PC-3 (cell line): ENCODE data around the gene EFL1. TPM values are rescaled to one million over a fixed set of nuclear protein-coding genes. Genes with fewer than 3 reads are reported as not detected.

Experiments used
- ATAC-seq: fragments of 200-7000 bp; cut with Tn5 transposase; 2 replicates; pipeline ENCODE4 v1.9.1; 2020; ENCODE audit warnings: mild to moderate bottlenecking, moderate library complexity
- BruUV-seq: library from RNA; stranded (reverse); fragments of 400-500 nt; replicated peaks from 2 replicates; lab custom pipeline; 2021; lab: Mats Ljungman, UMichigan
- CTCF ChIA-PET: fragments of 300-600 bp; sonication (Branson Sonifier 250); formaldehyde crosslinking; loops from one replicate; lab custom pipeline; 2022; ENCODE audit warnings: antibody characterized with exemption; lab: Charles Lee
- POLR2A ChIA-PET: fragments of 300-600 bp; sonication (Branson Sonifier 250); formaldehyde crosslinking; loops from one replicate; lab custom pipeline; 2022; ENCODE audit warnings: antibody characterized with exemption; ENCODE audit not compliant: unreplicated experiment; lab: Charles Lee
- DNase-seq: peaks from one replicate; pipeline ENCODE4 v3.0.0-alpha.2; 2015
- H2AFZ ChIP-seq: fragments of 300-600 bp; sonication (generic); 2 replicates; pipeline ENCODE4 v1.6.0; 2016; ENCODE audit warnings: antibody characterized with exemption, low read length
- H3F3A ChIP-seq: fragments of 300-600 bp; sonication (generic); one replicate; pipeline ENCODE4 v1.6.0; 2017; ENCODE audit warnings: antibody characterized with exemption, low read length, control low read depth, mild to moderate bottlenecking; ENCODE audit not compliant: unreplicated experiment
- H3K27ac ChIP-seq: fragments of 300-600 bp; sonication (generic); 2 replicates; pipeline ENCODE4 v1.5.1; 2016; ENCODE audit warnings: mild to moderate bottlenecking, low read length
- H3K27me3 ChIP-seq: fragments of 300-600 bp; sonication (generic); 2 replicates; pipeline ENCODE4 v1.6.1; 2016; ENCODE audit warnings: low read length, mixed read lengths
- H3K36me3 ChIP-seq: fragments of 300-600 bp; sonication (generic); 2 replicates; pipeline ENCODE4 v1.6.1; 2016; ENCODE audit warnings: low read depth, mixed run types, low read length, mixed read lengths
- H3K4me1 ChIP-seq: fragments of 300-600 bp; sonication (generic); 2 replicates; pipeline ENCODE4 v1.5.1; 2016; ENCODE audit warnings: low read length; ENCODE audit not compliant: insufficient read depth
- H3K4me2 ChIP-seq: fragments of 300-600 bp; sonication (generic); 2 replicates; pipeline ENCODE4 v1.6.0; 2016; ENCODE audit warnings: low read length
- H3K4me3 ChIP-seq: fragments of 300-600 bp; sonication (generic); 2 replicates; pipeline ENCODE4 v1.5.1; 2016; ENCODE audit warnings: mild to moderate bottlenecking, low read length, mixed read lengths
- H3K79me2 ChIP-seq: fragments of 300-600 bp; sonication (generic); 2 replicates; pipeline ENCODE4 v1.6.1; 2017; ENCODE audit warnings: low read length, mixed read lengths
- H3K9ac ChIP-seq: fragments of 300-600 bp; sonication (generic); 2 replicates; pipeline ENCODE4 v1.6.0; 2016; ENCODE audit warnings: mild to moderate bottlenecking, low read length
- H3K9me2 ChIP-seq: fragments of 300-600 bp; sonication (generic); replicated peaks from 2 replicates; pipeline ENCODE4 v1.6.1; 2016; ENCODE audit warnings: mixed run types, low read length, mixed read lengths
- H3K9me3 ChIP-seq: fragments of 300-600 bp; sonication (generic); 2 replicates; pipeline ENCODE4 v1.6.1; 2016; ENCODE audit warnings: low read length, mixed read lengths
- H4K20me1 ChIP-seq: fragments of 300-600 bp; sonication (generic); 2 replicates; pipeline ENCODE4 v1.6.1; 2016; ENCODE audit warnings: low read length, mixed read lengths
- EZH2 ChIP-seq: fragments of 300-600 bp; sonication (generic); IDR thresholded peaks from one replicate; pipeline ENCODE4 v1.6.1; 2017; ENCODE audit warnings: antibody characterized with exemption, mild to moderate bottlenecking, low read length; ENCODE audit not compliant: unreplicated experiment
- EZH2phosphoT487 ChIP-seq: fragments of 300-600 bp; sonication (generic); IDR thresholded peaks from 2 replicates; pipeline ENCODE4 v1.6.1; 2018; ENCODE audit warnings: mild to moderate bottlenecking, antibody characterized with exemption, low read length, borderline replicate concordance
- intact Hi-C: fragments of 100-400 bp; cut with micrococcal nuclease; formaldehyde crosslinking; loops from 2 replicates; pipeline ENCODE4 v1.9.0; 2023
- total RNA-seq: library from RNA; depleted of rRNA; stranded (reverse); fragments of >200 nt; gene quantifications from 2 replicates; pipeline ENCODE4 v1.2.3, GENCODE V29; 2014
- TF ChIP-seq, protein P1 (sequence below): fragments of 300-600 bp; sonication (generic); conservative IDR thresholded peaks from 2 replicates; pipeline ENCODE4 v1.5.1; 2017; ENCODE audit warnings: antibody characterized with exemption, low read depth, mild to moderate bottlenecking, low read length

EFL1 gene
- total RNA-seq, 1 experiment from 2014 or later, result 14.7 TPM

DNA sequence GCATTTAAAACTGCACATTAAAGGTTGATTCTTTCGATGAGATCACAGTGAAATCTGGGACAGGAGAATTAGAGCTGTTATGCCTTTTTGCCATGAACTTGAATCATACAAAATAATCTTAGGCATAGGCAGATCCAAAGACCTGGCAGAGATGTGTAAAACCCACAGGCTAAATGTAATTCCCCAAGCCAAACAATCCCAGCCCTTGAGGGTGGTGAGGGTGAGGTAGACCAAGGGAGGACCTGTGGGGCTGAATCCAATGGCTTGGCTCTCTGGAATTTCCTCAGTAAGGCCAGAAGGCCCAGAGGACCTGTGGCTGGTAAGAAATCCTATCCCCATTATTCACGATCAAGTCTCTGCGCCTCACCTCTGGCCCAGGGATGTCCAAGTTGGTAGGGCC lies 136.2 kb downstream of the EFL1 start:
- H3K27me3 ChIP-seq, result no peaks in the 10 kb centered on the region
- POLR2A ChIA-PET, result no interaction called here
- H3K4me3 ChIP-seq, result no peak overlapping the region
- no peak overlapping the region for H3K9ac ChIP-seq
- DNase-seq (no peak), ATAC-seq (no peak)
- no peaks in the 10 kb centered on the region for H3K9me2 ChIP-seq
- TF ChIP-seq EZH2phosphoT487 (no peak), EZH2 (no peak)
- TF ChIP-seq, protein P1, sequence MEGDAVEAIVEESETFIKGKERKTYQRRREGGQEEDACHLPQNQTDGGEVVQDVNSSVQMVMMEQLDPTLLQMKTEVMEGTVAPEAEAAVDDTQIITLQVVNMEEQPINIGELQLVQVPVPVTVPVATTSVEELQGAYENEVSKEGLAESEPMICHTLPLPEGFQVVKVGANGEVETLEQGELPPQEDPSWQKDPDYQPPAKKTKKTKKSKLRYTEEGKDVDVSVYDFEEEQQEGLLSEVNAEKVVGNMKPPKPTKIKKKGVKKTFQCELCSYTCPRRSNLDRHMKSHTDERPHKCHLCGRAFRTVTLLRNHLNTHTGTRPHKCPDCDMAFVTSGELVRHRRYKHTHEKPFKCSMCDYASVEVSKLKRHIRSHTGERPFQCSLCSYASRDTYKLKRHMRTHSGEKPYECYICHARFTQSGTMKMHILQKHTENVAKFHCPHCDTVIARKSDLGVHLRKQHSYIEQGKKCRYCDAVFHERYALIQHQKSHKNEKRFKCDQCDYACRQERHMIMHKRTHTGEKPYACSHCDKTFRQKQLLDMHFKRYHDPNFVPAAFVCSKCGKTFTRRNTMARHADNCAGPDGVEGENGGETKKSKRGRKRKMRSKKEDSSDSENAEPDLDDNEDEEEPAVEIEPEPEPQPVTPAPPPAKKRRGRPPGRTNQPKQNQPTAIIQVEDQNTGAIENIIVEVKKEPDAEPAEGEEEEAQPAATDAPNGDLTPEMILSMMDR, result no peak
- H4K20me1 ChIP-seq, result no peaks in the 10 kb centered on the region
- no peaks in the 10 kb centered on the region for H3K36me3 ChIP-seq
- peaks cover 46% of the 10 kb centered on the region for H3K4me1 ChIP-seq
- no peaks in the 10 kb centered on the region for H3F3A ChIP-seq
- no peak overlapping the region for H2AFZ ChIP-seq
- H3K4me2 ChIP-seq, result no peak overlapping the region
- no peaks in the 10 kb centered on the region for H3K79me2 ChIP-seq
- intact Hi-C loops, result no loop called here
- BruUV-seq, result no TSS peak
- no peaks in the 10 kb centered on the region for H3K9me3 ChIP-seq
- CTCF ChIA-PET, result no interaction called here
- H3K27ac ChIP-seq, result no peak overlapping the region

DNA sequence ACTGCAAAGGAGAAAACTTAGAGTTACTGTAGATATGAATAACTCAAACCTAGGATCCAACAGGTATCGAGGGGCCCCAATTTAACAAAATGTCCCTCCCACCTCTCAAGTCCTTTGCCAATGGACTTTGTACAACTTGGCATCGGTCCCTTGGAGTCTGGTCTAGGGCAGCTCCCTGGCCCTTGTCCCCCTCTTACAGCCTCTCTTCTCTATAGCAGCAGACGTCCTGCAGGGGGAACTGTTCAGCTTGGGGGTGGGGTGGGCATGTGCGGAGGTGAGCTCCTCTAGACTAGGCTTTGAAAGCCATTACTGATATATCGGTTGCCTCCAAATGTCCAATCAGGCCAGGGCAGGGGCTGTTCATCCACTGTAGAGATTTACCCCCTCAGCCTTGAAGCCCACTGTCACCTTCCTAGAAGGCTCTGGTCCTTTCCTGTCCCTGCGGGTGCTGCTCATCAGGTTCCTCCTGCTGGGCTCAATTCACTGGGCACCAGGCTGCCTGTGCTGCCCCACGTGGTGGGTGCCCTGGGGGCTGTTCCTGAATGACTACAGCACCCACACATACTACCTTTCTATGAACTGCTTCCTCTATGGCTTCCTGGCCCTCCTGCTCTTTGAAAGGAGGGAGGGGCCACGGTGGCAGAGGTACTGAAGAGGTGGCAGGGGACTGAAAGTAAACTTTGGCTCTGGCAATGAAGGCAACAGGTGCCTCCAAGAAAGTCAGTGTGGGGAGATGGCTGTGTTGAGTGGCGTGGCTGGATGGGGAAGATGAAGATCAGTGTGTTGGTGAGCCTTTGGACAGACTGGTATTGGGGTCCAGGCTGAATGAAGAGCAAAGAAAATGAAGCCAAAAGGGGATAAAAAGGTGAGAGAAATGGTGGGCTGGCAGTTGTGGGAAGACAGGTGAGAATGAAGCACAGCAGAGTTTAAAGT lies 137.9 kb downstream of the EFL1 start:
- CTCF ChIA-PET, result no interaction called here

More for the DNA sequence above, 137.9 kb downstream of the EFL1 start:
- Histone ChIP-seq H3K4me3 (no peak overlapping the region), H3K4me1 (peaks cover 34% of the 10 kb centered on the region), H3K4me2 (no peak overlapping the region), H3K9me2 (no peaks in the 10 kb centered on the region), H2AFZ (no peak overlapping the region), H3K79me2 (no peaks in the 10 kb centered on the region), H3K9me3 (no peaks in the 10 kb centered on the region), H3F3A (no peaks in the 10 kb centered on the region), H3K27me3 (no peaks in the 10 kb centered on the region), H3K27ac (no peak overlapping the region), H3K36me3 (no peaks in the 10 kb centered on the region), H4K20me1 (no peaks in the 10 kb centered on the region), H3K9ac (no peak overlapping the region)
- intact Hi-C loops, result loop anchor here (5.0 kb wide), 1 partner anchor 73 kb away; no protein-coding TSS in a partner anchor
- no TSS peak for BruUV-seq
- TF ChIP-seq, protein P1, result no peak
- TF ChIP-seq EZH2 (no peak), EZH2phosphoT487 (no peak)
- POLR2A ChIA-PET, result no interaction called here
- ATAC-seq (no peak), DNase-seq (no peak)
